ENCODE measurements around the gene NOP9.

The NOP9 gene

GRCh38 chr14:24254630-24255392, 44.8 kb upstream of the NOP9 start:
- FAIRE-seq: no peak
- DNase-seq (ENCODE audit: insufficient read length, low spot score): no peak
- TF ChIP-seq, protein P1, sequence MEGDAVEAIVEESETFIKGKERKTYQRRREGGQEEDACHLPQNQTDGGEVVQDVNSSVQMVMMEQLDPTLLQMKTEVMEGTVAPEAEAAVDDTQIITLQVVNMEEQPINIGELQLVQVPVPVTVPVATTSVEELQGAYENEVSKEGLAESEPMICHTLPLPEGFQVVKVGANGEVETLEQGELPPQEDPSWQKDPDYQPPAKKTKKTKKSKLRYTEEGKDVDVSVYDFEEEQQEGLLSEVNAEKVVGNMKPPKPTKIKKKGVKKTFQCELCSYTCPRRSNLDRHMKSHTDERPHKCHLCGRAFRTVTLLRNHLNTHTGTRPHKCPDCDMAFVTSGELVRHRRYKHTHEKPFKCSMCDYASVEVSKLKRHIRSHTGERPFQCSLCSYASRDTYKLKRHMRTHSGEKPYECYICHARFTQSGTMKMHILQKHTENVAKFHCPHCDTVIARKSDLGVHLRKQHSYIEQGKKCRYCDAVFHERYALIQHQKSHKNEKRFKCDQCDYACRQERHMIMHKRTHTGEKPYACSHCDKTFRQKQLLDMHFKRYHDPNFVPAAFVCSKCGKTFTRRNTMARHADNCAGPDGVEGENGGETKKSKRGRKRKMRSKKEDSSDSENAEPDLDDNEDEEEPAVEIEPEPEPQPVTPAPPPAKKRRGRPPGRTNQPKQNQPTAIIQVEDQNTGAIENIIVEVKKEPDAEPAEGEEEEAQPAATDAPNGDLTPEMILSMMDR (IDR thresholded peaks at IDR 0.05; ENCODE audit: insufficient read depth, missing control alignments): no peak

DNA sequence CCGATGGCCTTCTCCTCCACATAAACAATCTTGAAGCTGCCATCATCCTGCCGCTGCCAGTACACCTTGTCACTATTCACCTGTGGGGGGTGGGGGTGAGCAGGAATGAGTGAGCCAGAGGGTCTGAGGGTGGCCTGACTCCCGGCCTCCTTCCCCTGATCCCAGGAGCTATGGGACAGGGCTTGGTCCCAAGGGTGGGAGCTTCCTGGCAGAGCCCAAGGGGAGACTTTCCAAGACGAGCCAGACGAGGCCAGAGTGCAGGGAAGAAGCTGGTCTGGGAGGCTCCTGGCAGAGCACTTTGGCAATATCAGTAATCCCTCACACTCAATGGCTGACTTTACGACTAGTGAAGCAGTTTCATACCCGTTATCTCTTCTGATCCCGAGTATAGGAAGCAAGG, 44.2 kb upstream of the NOP9 start:
- TF ChIP-seq, protein P1 (IDR thresholded peaks at IDR 0.05; ENCODE audit: insufficient read depth, missing control alignments): no peak
- FAIRE-seq: no peak
- DNase-seq (ENCODE audit: insufficient read length, low spot score): no peak

DNA sequence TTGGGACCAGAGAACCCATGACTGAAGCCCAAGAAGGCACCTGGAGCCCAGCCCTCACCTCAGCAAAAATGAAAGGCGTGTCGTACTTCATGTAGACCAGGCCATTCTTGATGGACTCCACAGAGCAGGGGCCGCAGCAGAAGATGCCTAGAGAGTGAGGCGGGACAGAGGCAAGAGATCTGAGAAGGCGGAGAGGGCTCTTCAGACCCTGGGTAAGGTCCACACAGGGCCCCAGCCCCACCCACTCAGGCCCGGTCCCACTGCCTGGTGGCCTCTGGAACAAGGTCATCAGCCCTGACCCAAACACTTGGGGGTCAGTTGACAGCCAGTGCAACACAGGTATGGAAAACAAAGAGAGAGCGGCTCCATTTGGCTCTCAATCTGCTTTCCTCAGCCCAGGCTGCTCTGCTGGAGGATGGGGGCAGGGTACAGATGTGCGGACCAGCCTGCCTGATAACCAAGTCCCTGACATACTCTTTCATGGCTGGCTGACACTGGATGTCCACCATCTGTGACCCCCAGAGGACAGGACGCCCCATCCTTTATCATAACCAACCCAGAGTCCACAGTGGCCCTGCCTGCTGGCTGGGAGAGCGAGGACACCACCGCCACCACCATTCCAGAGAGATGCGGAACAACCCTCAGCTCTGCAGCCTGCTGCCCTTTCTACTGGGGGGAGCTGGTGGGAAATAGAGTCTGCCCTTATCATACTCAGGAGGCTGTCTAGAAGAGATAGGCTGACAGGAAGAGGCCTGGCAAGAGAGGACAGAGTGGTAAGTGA, 43.5 kb upstream of the NOP9 start:
- FAIRE-seq: no peak
- TF ChIP-seq, protein P1 (IDR thresholded peaks at IDR 0.05; ENCODE audit: insufficient read depth, missing control alignments): no peak
- DNase-seq (ENCODE audit: insufficient read length, low spot score): no peak

GRCh38 chr14:24256960-24257359, 42.7 kb upstream of the NOP9 start:
- TF ChIP-seq, protein P1 (IDR thresholded peaks at IDR 0.05; ENCODE audit: insufficient read depth, missing control alignments): no peak
- DNase-seq (ENCODE audit: insufficient read length, low spot score) (no peak), FAIRE-seq (no peak)

DNA sequence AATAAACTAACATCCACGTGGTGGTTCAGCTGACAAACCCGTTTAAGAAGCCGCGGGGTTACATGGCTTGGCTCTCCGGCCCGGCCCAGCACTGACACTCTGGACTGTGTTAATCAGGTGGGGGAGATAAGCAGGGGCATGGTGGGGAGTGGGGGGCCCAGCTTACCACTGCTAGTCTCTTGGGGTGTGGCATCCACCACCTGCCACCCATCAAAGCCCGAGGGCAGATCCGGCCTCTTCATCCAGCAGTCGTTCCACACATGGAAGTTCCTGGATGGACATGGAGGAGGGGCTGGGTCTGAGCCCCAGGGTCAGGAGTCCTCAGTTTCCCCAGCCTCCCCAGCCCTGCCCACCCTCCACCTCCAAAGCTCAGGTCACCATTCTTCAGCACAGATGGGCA, 41.5 kb upstream of the NOP9 start:
- FAIRE-seq (no peak), DNase-seq (ENCODE audit: insufficient read length, low spot score) (no peak)
- TF ChIP-seq, protein P1 (IDR thresholded peaks at IDR 0.05; ENCODE audit: insufficient read depth, missing control alignments): no peak

DNA sequence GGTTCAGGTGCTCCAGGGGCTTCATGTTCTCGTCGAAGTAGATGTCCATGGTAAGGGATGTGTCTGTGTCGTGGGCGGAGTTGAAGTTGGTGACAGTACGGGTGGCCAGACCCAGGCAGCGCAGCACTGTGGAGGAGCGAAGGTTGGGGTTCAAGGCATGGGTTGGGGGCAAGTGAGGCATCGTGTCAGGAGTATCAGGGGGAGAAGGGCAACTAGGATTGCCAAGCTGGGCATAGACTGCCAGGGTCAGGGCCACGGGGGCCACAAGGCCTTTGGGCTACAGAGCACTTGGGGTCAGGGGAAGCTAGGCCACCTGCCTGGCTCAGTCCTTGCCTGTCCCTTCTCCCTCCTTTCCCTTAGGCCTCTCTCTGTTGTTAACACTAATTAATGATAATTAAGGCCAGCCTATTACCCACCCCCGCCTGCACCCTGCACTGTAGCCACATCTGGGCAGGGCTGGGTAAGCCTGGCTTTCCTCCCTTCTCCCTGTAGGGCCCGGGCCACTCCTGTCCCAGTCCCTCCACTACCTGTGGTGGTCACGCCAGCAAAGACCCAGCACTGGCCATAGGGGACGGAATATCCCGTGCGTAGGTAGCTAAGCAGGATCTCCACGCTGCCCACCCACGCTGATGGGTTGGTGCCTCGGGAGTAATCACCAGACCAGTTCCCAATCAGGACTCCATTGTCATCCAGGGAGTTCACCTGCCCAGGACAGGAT, 40.9 kb upstream of the NOP9 start:
- TF ChIP-seq, protein P1 (IDR thresholded peaks at IDR 0.05; ENCODE audit: insufficient read depth, missing control alignments): no peak
- FAIRE-seq: no peak
- no peak for DNase-seq (ENCODE audit: insufficient read length, low spot score)

Data from D721Med (cell line).